ENCODE data around the gene RPL13. TPM values are rescaled to one million over a fixed set of nuclear protein-coding genes. Genes with fewer than 3 reads are reported as not detected.
A peak's percentile ranks its signal among the peaks of the same experiment; 100 is the strongest.

RPL13 gene
- total RNA-seq, 6 donors from 2014 or later: 1,332 to 3,837 (median 2,323) TPM

GRCh38 chr16:89557690-89558490, 2.6 kb upstream of the RPL13 start:
- Histone ChIP-seq H3K36me3 (peaks cover 13 to 62% (median 45%) of the 10 kb centered on the region in 4 donors), H3K27me3 (no peaks in the 10 kb centered on the region), H3K9me3 (no peaks in the 10 kb centered on the region), H3K27ac (no peak overlapping the region), H3K4me1 (peaks cover 16 to 41% (median 27%) of the 10 kb centered on the region in 4 donors), H3K4me3 (no peak overlapping the region)
- 86 to 92% methylated on average over 16 to 17 of the region's 19 CpGs for WGBS, 2 donors
- DNase-seq (no peak), ATAC-seq (ENCODE audit: low FRiP score in 2 of 2) (no peak)
- TF ChIP-seq POLR2AphosphoS5 (IDR thresholded peaks at IDR 0.05) (no peak), CTCF (IDR thresholded peaks at IDR 0.05) (peak in 1 of 6 experiments; percentile 1)

GRCh38 chr16:89561142-89561883, 831 bp downstream of the RPL13 start:
- Histone ChIP-seq H3K4me1 (peaks cover 36 to 72% (median 55%) of the 10 kb centered on the region in 4 donors), H3K36me3 (peaks cover 15 to 50% (median 39%) of the 10 kb centered on the region in 4 donors), H3K27me3 (no peaks in the 10 kb centered on the region), H3K4me3 (peak overlapping the region; percentile 64 to 87 (median 72)), H3K9me3 (no peaks in the 10 kb centered on the region), H3K27ac (peak overlapping the region; percentile 94 to 99 (median 98))
- DNase-seq (no peak), ATAC-seq (ENCODE audit: low FRiP score in 2 of 2) (peak in 1 of 2 donors; percentile 14)
- TF ChIP-seq CTCF (IDR thresholded peaks at IDR 0.05) (peak in 1 of 6 experiments; percentile 24), POLR2A (IDR thresholded peaks at IDR 0.05) (no peak)
- WGBS, 2 donors: 7 to 19% methylated on average over 6 to 35 of the region's 58 CpGs

GRCh38 chr16:89561884-89562599, 1.6 kb downstream of the RPL13 start:
- Histone ChIP-seq H3K4me3 (peak overlapping the region; percentile 64 to 87 (median 72)), H3K27me3 (no peaks in the 10 kb centered on the region), H3K4me1 (peaks cover 36 to 73% (median 56%) of the 10 kb centered on the region in 4 donors), H3K9me3 (no peaks in the 10 kb centered on the region), H3K36me3 (peaks cover 15 to 43% (median 36%) of the 10 kb centered on the region in 4 donors), H3K27ac (peak overlapping the region in 3 of 4 donors; percentile 94 to 98 (median 98))
- DNase-seq (peak in 1 of 2 donors; percentile 57), ATAC-seq (ENCODE audit: low FRiP score in 2 of 2) (no peak)
- TF ChIP-seq POLR2AphosphoS5 (IDR thresholded peaks at IDR 0.05): no peak
- no peak for TF ChIP-seq EP300 (IDR thresholded peaks at IDR 0.05)
- TF ChIP-seq POLR2A (IDR thresholded peaks at IDR 0.05): no peak
- TF ChIP-seq CTCF (IDR thresholded peaks at IDR 0.05): no peak
- WGBS, 2 donors: 56 to 61% methylated on average over 20 to 23 of the region's 23 CpGs

- DNase-seq (no peak), ATAC-seq (ENCODE audit: low FRiP score in 2 of 2) (no peak)
- H3K36me3 ChIP-seq: peaks cover 15 to 40% (median 36%) of the 10 kb centered on the region in 4 donors
- no peak overlapping the region for H3K4me3 ChIP-seq
- H3K27me3 ChIP-seq: no peaks in the 10 kb centered on the region
- TF ChIP-seq CTCF (IDR thresholded peaks at IDR 0.05) (no peak), POLR2A (IDR thresholded peaks at IDR 0.05) (no peak), EP300 (IDR thresholded peaks at IDR 0.05) (no peak), POLR2AphosphoS5 (IDR thresholded peaks at IDR 0.05) (no peak)
- no peak overlapping the region for H3K27ac ChIP-seq
- H3K9me3 ChIP-seq: no peaks in the 10 kb centered on the region
- WGBS, 2 donors: 85 to 88% methylated on average over 12 of the region's 12 CpGs
- peaks cover 36 to 67% (median 52%) of the 10 kb centered on the region in 4 donors for H3K4me1 ChIP-seq
Observed at GRCh38 chr16:89562939-89563338, 2.5 kb downstream of the RPL13 start.

All from upper lobe of left lung (tissue), 6 donors.